MM.1S (cell line): Measurements from ENCODE around the gene ANAPC16.

Experiments
- DNase-seq: peaks from one replicate; pipeline ENCODE4 v3.0.0-alpha.2; 2015
- H2AFZ ChIP-seq: fragments of 300-600 bp; sonication (generic); 2 replicates; pipeline ENCODE4 v1.6.0; 2016; ENCODE audit warnings: antibody characterized with exemption, low read length
- H3F3A ChIP-seq: fragments of 300-600 bp; sonication (generic); 2 replicates; pipeline ENCODE4 v1.6.1; 2016; ENCODE audit warnings: mild to moderate bottlenecking, antibody characterized with exemption, low read length, moderate library complexity, mixed read lengths; ENCODE audit not compliant: insufficient read depth
- H3K27ac ChIP-seq: fragments of 300-600 bp; sonication (generic); 2 replicates; pipeline ENCODE4 v1.5.1; 2016; ENCODE audit warnings: mild to moderate bottlenecking, low read length
- H3K27me3 ChIP-seq: fragments of 300-600 bp; sonication (generic); replicated peaks from 2 replicates; pipeline ENCODE4 v1.6.0; 2016; ENCODE audit warnings: low read length; ENCODE audit not compliant: insufficient read depth
- H3K36me3 ChIP-seq: fragments of 300-600 bp; sonication (generic); replicated peaks from 2 replicates; pipeline ENCODE4 v1.6.1; 2016; ENCODE audit warnings: mild to moderate bottlenecking, low read length, mixed read lengths; ENCODE audit not compliant: insufficient read depth
- H3K4me1 ChIP-seq: fragments of 300-600 bp; sonication (generic); 2 replicates; pipeline ENCODE4 v1.6.1; 2016; ENCODE audit warnings: low read length, mixed read lengths
- H3K4me2 ChIP-seq: fragments of 300-600 bp; sonication (generic); 2 replicates; pipeline ENCODE4 v1.6.0; 2016; ENCODE audit warnings: low read depth, low read length
- H3K4me3 ChIP-seq: fragments of 300-600 bp; sonication (generic); 2 replicates; pipeline ENCODE4 v1.5.1; 2016; ENCODE audit warnings: low read length, mixed read lengths
- H3K79me2 ChIP-seq: fragments of 300-600 bp; sonication (generic); 2 replicates; pipeline ENCODE4 v1.6.1; 2016; ENCODE audit warnings: mixed run types, low read length, mixed read lengths
- H3K9ac ChIP-seq: fragments of 300-600 bp; sonication (generic); 2 replicates; pipeline ENCODE4 v1.6.1; 2016; ENCODE audit warnings: low read length, mixed read lengths
- H3K9me2 ChIP-seq: fragments of 300-600 bp; sonication (generic); replicated peaks from 2 replicates; pipeline ENCODE4 v1.6.1; 2016; ENCODE audit warnings: mild to moderate bottlenecking, low read length, mixed read lengths; ENCODE audit not compliant: insufficient read depth
- H3K9me3 ChIP-seq: fragments of 300-600 bp; sonication (generic); replicated peaks from 2 replicates; pipeline ENCODE4 v1.6.1; 2016; ENCODE audit warnings: mild to moderate bottlenecking, low read length, mixed read lengths; ENCODE audit not compliant: insufficient read depth
- H4K20me1 ChIP-seq: fragments of 300-600 bp; sonication (generic); 2 replicates; pipeline ENCODE4 v1.6.1; 2016; ENCODE audit warnings: mild to moderate bottlenecking, low read length, moderate library complexity, mixed read lengths; ENCODE audit not compliant: insufficient read depth
- CTCF ChIP-seq: fragments of 300-600 bp; sonication (generic); IDR thresholded peaks from 2 replicates; pipeline ENCODE4 v1.5.1; 2016; ENCODE audit warnings: antibody characterized with exemption, low read length, mixed read lengths
- EZH2 ChIP-seq: fragments of 300-600 bp; sonication (generic); optimal IDR thresholded peaks from 2 replicates; pipeline ENCODE3; 2017; ENCODE audit warnings: low read depth, mild to moderate bottlenecking, antibody characterized with exemption, low read length, mixed read lengths
- EZH2phosphoT487 ChIP-seq: fragments of 300-600 bp; sonication (generic); IDR thresholded peaks from 2 replicates; pipeline ENCODE4 v1.6.1; 2018; ENCODE audit warnings: antibody characterized with exemption, low read length

Gene ANAPC16

DNA sequence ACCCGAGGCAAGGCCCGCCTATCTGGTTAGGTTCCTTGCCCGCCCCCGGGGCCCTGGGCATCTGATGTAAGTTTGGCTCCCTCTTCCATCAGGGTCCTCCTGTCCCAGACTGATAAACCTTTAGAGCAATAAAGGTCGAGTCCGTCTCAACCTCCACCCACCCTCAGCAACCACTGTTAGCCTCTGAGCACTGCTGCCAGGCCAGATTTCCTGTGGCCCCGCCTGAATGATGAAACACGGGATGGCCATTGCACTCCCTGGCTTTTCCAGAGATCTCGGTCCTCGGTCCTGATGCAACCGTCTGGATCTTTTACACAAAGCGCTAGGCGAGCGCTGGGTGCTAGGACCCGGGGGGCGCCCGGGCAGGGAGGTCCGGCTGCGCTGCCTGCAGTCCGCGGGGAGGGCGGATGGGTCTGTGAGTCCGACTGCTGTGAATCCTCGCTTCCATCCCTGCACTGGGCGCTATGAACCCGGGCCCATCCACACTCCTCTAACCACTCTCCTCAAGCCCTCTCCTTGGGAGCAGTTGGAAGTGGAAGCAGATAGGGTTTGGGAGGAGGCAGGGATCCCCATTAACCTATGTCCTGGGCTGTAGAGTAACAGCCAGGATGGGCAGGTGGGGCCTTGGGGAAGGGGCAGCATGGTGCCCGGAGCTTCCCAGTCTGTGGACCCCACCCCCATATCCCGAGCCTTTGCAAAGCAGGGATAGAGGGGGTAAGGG lies 57.0 kb downstream of the ANAPC16 start:
- H3K4me2 ChIP-seq, result peak overlapping the region; percentile 97
- H3K9ac ChIP-seq, result peak overlapping the region; percentile 69
- TF ChIP-seq EZH2phosphoT487, result no peak
- no peak for TF ChIP-seq EZH2
- peaks cover 22% of the 10 kb centered on the region for H3F3A ChIP-seq
- peak overlapping the region; percentile 92 for H2AFZ ChIP-seq
- no peaks in the 10 kb centered on the region for H4K20me1 ChIP-seq
- H3K36me3 ChIP-seq, result no peaks in the 10 kb centered on the region
- H3K9me3 ChIP-seq, result no peaks in the 10 kb centered on the region
- peak; percentile 58 for DNase-seq
- no peaks in the 10 kb centered on the region for H3K9me2 ChIP-seq
- peaks cover 14% of the 10 kb centered on the region for H3K79me2 ChIP-seq
- peaks cover 18% of the 10 kb centered on the region for H3K4me1 ChIP-seq
- H3K4me3 ChIP-seq, result peak overlapping the region; percentile 81
- H3K27ac ChIP-seq, result peak overlapping the region; percentile 35; the same call in 1 of the 2 replicates
- H3K27me3 ChIP-seq, result no peaks in the 10 kb centered on the region

DNA sequence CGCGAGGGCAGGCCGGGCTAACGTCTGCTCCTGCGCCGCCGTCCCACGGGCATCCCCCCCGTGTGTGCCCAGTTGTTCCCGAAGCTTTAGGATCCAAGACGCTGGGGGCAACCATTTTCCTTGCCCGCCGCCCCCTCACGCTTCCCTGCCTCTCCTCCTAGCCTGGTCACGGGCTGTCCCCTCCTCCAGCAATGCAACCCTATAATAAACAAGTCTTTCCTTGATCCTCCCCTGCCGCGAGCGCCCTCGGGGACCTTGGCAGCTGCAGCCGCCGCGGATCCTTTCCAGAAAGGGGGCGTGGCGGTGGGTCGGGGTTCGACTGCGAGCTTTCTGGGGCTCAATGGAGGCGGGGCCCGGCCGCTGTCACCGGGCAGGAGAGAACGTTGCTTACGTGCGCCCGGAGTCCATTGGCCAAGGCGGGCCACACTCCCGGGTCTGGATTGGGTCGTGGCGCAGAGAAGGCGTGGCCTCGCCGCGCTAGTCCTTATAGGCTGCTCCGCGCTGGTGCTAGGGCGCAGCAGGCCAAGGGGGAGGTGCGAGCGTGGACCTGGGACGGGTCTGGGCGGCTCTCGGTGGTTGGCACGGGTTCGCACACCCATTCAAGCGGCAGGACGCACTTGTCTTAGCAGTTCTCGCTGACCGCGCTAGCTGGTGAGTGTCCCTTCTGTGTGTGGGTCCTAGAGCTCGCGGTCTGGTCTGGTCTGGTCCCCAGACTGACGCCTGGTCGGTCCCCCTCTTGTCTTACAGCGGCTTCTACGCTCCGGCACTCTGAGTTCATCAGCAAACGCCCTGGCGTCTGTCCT lies 57.8 kb downstream of the ANAPC16 start, which contains the start of gene DDIT4:
TSS of gene DDIT4 (plus strand) at position 515 of the 803 bp plus-strand sequence. CDS start 293 bp downstream, outside the sequence.
- Histone ChIP-seq H3K4me1 (peaks cover 18% of the 10 kb centered on the region), H3K4me3 (peak within 1 kb of the TSS; percentile 85), H3K9me2 (no peaks in the 10 kb centered on the region), H3K9ac (peak within 1 kb of the TSS; percentile 76), H3K27ac (peak within 1 kb of the TSS; percentile 39; the same call in 1 of the 2 replicates), H3K36me3 (no peaks in the 10 kb centered on the region), H3K4me2 (peak within 1 kb of the TSS; percentile 97), H4K20me1 (no peaks in the 10 kb centered on the region), H2AFZ (peak within 1 kb of the TSS; percentile 92), H3F3A (peaks cover 22% of the 10 kb centered on the region), H3K79me2 (peaks cover 14% of the 10 kb centered on the region), H3K27me3 (no peaks in the 10 kb centered on the region), H3K9me3 (no peaks in the 10 kb centered on the region)
- peak; percentile 99 for DNase-seq
- TF ChIP-seq CTCF (no peak), EZH2 (no peak), EZH2phosphoT487 (no peak)

DNA sequence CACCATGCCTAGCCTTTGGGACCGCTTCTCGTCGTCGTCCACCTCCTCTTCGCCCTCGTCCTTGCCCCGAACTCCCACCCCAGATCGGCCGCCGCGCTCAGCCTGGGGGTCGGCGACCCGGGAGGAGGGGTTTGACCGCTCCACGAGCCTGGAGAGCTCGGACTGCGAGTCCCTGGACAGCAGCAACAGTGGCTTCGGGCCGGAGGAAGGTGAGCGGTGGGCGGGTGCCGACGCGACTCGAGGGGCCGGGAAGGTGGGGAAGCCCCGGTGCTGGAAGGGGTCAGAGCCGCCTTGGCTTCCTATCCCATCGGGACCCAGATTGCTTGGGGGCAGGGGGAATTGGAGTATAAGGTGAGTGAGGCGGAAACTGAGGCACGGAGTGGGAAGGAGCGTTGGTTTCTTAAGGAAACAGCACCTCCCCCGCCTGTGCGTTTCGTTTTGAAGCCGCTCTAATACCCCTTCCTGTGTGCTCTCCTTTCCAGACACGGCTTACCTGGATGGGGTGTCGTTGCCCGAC lies 58.5 kb downstream of the ANAPC16 start:
- Histone ChIP-seq H3K27me3 (no peaks in the 10 kb centered on the region), H2AFZ (peak overlapping the region; percentile 49)

More for the DNA sequence above, 58.5 kb downstream of the ANAPC16 start:
- Histone ChIP-seq H3K36me3 (no peaks in the 10 kb centered on the region), H3K9me3 (no peaks in the 10 kb centered on the region), H3F3A (peaks cover 22% of the 10 kb centered on the region), H3K4me3 (peak overlapping the region; percentile 85), H3K4me1 (peaks cover 18% of the 10 kb centered on the region), H3K9ac (peak overlapping the region; percentile 76), H4K20me1 (no peaks in the 10 kb centered on the region), H3K27ac (peak overlapping the region; percentile 39; the same call in 1 of the 2 replicates), H3K79me2 (peaks cover 14% of the 10 kb centered on the region), H3K9me2 (no peaks in the 10 kb centered on the region), H3K4me2 (peak overlapping the region; percentile 92)
- TF ChIP-seq CTCF, result no peak
- TF ChIP-seq EZH2phosphoT487, result no peak
- TF ChIP-seq EZH2, result no peak
- DNase-seq, result no peak
